Measurements from ENCODE around the gene CLEC3B.

The CLEC3B gene

GRCh38 chr3:45064512-45065372, 38.6 kb downstream of the CLEC3B start:
- H3K4me3 ChIP-seq (ENCODE audit: low read depth, low read length): no peak overlapping the region
- no peak for TF ChIP-seq CTCF (IDR thresholded peaks at IDR 0.05; ENCODE audit: borderline replicate concordance, insufficient read depth, low read depth, low read length)

- TF ChIP-seq CTCF (IDR thresholded peaks at IDR 0.05; ENCODE audit: borderline replicate concordance, insufficient read depth, low read depth, low read length): no peak
Measured at GRCh38 chr3:45065373-45065720, 39.2 kb downstream of the CLEC3B start.

GRCh38 chr3:45066109-45066801, 40.2 kb downstream of the CLEC3B start:
- TF ChIP-seq CTCF (IDR thresholded peaks at IDR 0.05; ENCODE audit: borderline replicate concordance, insufficient read depth, low read depth, low read length): no peak
- no peak overlapping the region for H3K4me3 ChIP-seq (ENCODE audit: low read depth, low read length)

More at GRCh38 chr3:45065373-45065720, 39.2 kb downstream of the CLEC3B start:
- H3K4me3 ChIP-seq (ENCODE audit: low read depth, low read length): no peak overlapping the region

- no peak overlapping the region for H3K4me3 ChIP-seq (ENCODE audit: low read depth, low read length)
- no peak for TF ChIP-seq CTCF (IDR thresholded peaks at IDR 0.05; ENCODE audit: borderline replicate concordance, insufficient read depth, low read depth, low read length)
Measured at GRCh38 chr3:45067486-45067885, 41.4 kb downstream of the CLEC3B start.

- no peak for TF ChIP-seq CTCF (IDR thresholded peaks at IDR 0.05; ENCODE audit: borderline replicate concordance, insufficient read depth, low read depth, low read length)
- no peak overlapping the region for H3K4me3 ChIP-seq (ENCODE audit: low read depth, low read length)
Measured at GRCh38 chr3:45067941-45068340, 41.8 kb downstream of the CLEC3B start.

- TF ChIP-seq CTCF (IDR thresholded peaks at IDR 0.05; ENCODE audit: borderline replicate concordance, insufficient read depth, low read depth, low read length): no peak
- H3K4me3 ChIP-seq (ENCODE audit: low read depth, low read length): no peak overlapping the region
Measured at GRCh38 chr3:45071075-45071474, 45.0 kb downstream of the CLEC3B start.
